Activated naive CD8-positive, alpha-beta T cell (primary cell): ENCODE results near the gene TBX22.
"Not testable (repeated sequence)": the region's sequence is repeated elsewhere in the genome, so short reads cannot be mapped to it uniquely, and the experiment has no call there.

ENCODE experiments used
- H3K27ac Mint-ChIP-seq: one replicate; pipeline ENCODE4 v1.8.0; 2021; ENCODE audit warnings: mixed read lengths
- H3K27me3 Mint-ChIP-seq: one replicate; pipeline ENCODE4 v1.8.0; 2021; ENCODE audit warnings: mixed read lengths
- H3K36me3 Mint-ChIP-seq: one replicate; pipeline ENCODE4 v1.8.0; 2021; ENCODE audit warnings: mixed read lengths
- H3K4me1 Mint-ChIP-seq: one replicate; pipeline ENCODE4 v1.8.0; 2021; ENCODE audit warnings: low read depth, mixed read lengths
- H3K4me3 Mint-ChIP-seq: one replicate; pipeline ENCODE4 v1.8.0; 2021; ENCODE audit warnings: mild to moderate bottlenecking, mixed read lengths
- H3K9me3 Mint-ChIP-seq: one replicate; pipeline ENCODE4 v1.8.0; 2021; ENCODE audit warnings: low read depth, mixed read lengths

The TBX22 gene

GRCh38 chrX:80014141-80014940, at the start of gene TBX22:
Gene TBX22, plus strand, starts transcription at chrX:80014753. Its CDS starts 7,517 bp downstream, at chrX:80022270.
- Mint-ChIP-seq H3K4me1 (no peaks in the 10 kb centered on the region), H3K27me3 (peaks cover 6% of the 10 kb centered on the region), H3K36me3 (no peaks in the 10 kb centered on the region), H3K9me3 (no peaks in the 10 kb centered on the region), H3K4me3 (no peak within 1 kb of the TSS), H3K27ac (no peak within 1 kb of the TSS)

- no peaks in the 10 kb centered on the region for H3K4me1 Mint-ChIP-seq
- no peak overlapping the region for H3K4me3 Mint-ChIP-seq
- H3K27ac Mint-ChIP-seq: no peak overlapping the region
- no peaks in the 10 kb centered on the region for H3K27me3 Mint-ChIP-seq
- no peaks in the 10 kb centered on the region for H3K36me3 Mint-ChIP-seq
- peaks cover 3% of the 10 kb centered on the region for H3K9me3 Mint-ChIP-seq
These were observed 38.9 kb upstream of the TBX22 start for GRCh38 chrX:79975605-79976004.

- H3K27me3 Mint-ChIP-seq: no peaks in the 10 kb centered on the region
- no peak overlapping the region for H3K4me3 Mint-ChIP-seq
- no peak overlapping the region for H3K27ac Mint-ChIP-seq
- no peaks in the 10 kb centered on the region for H3K9me3 Mint-ChIP-seq
- H3K36me3 Mint-ChIP-seq: no peaks in the 10 kb centered on the region
- no peaks in the 10 kb centered on the region for H3K4me1 Mint-ChIP-seq
These were observed 10.1 kb upstream of the TBX22 start for GRCh38 chrX:80004458-80004857.

GRCh38 chrX:80011522-80011921, 3.0 kb upstream of the TBX22 start:
- Mint-ChIP-seq H3K4me1 (no peaks in the 10 kb centered on the region), H3K36me3 (no peaks in the 10 kb centered on the region), H3K4me3 (no peak overlapping the region), H3K9me3 (no peaks in the 10 kb centered on the region), H3K27ac (no peak overlapping the region), H3K27me3 (peaks cover 6% of the 10 kb centered on the region)

- Mint-ChIP-seq H3K9me3 (no peaks in the 10 kb centered on the region), H3K27ac (no peak overlapping the region), H3K27me3 (peaks cover 6% of the 10 kb centered on the region), H3K4me1 (no peaks in the 10 kb centered on the region), H3K36me3 (no peaks in the 10 kb centered on the region), H3K4me3 (no peak overlapping the region)
These were observed 1.6 kb downstream of the TBX22 start for GRCh38 chrX:80016182-80016581.

- H3K9me3 Mint-ChIP-seq: no peaks in the 10 kb centered on the region
- H3K36me3 Mint-ChIP-seq: no peaks in the 10 kb centered on the region
- H3K4me3 Mint-ChIP-seq: no peak overlapping the region
- H3K27ac Mint-ChIP-seq: no peak overlapping the region
- H3K27me3 Mint-ChIP-seq: peaks cover 2% of the 10 kb centered on the region
- no peaks in the 10 kb centered on the region for H3K4me1 Mint-ChIP-seq
These were observed 7.1 kb downstream of the TBX22 start for GRCh38 chrX:80021621-80022020.

- H3K4me1 Mint-ChIP-seq: no peaks in the 10 kb centered on the region
- no peak overlapping the region for H3K27ac Mint-ChIP-seq
- no peaks in the 10 kb centered on the region for H3K36me3 Mint-ChIP-seq
- peaks cover 2% of the 10 kb centered on the region for H3K27me3 Mint-ChIP-seq
- H3K9me3 Mint-ChIP-seq: no peaks in the 10 kb centered on the region
- H3K4me3 Mint-ChIP-seq: no peak overlapping the region
These were observed 7.9 kb downstream of the TBX22 start for GRCh38 chrX:80022363-80023031.

- H3K4me3 Mint-ChIP-seq: no peak overlapping the region
- no peaks in the 10 kb centered on the region for H3K36me3 Mint-ChIP-seq
- H3K27me3 Mint-ChIP-seq: peaks cover 2% of the 10 kb centered on the region
- no peak overlapping the region for H3K27ac Mint-ChIP-seq
- no peaks in the 10 kb centered on the region for H3K9me3 Mint-ChIP-seq
- no peaks in the 10 kb centered on the region for H3K4me1 Mint-ChIP-seq
These were observed 11.6 kb downstream of the TBX22 start for GRCh38 chrX:80026116-80026515.

GRCh38 chrX:80066156-80066555, 51.6 kb downstream of the TBX22 start:
- not testable (repeated sequence) for H3K4me3 Mint-ChIP-seq, H3K4me1 Mint-ChIP-seq, H3K27ac Mint-ChIP-seq, H3K27me3 Mint-ChIP-seq, H3K36me3 Mint-ChIP-seq
- peaks cover 12% of the 10 kb centered on the region for H3K9me3 Mint-ChIP-seq

- H3K36me3 Mint-ChIP-seq, H3K9me3 Mint-ChIP-seq, H3K27me3 Mint-ChIP-seq, H3K4me3 Mint-ChIP-seq, H3K27ac Mint-ChIP-seq, H3K4me1 Mint-ChIP-seq: not testable (repeated sequence)
These were observed 61.1 kb downstream of the TBX22 start for GRCh38 chrX:80075625-80076024.
